ENCODE results near the gene DAB2IP.

DNA sequence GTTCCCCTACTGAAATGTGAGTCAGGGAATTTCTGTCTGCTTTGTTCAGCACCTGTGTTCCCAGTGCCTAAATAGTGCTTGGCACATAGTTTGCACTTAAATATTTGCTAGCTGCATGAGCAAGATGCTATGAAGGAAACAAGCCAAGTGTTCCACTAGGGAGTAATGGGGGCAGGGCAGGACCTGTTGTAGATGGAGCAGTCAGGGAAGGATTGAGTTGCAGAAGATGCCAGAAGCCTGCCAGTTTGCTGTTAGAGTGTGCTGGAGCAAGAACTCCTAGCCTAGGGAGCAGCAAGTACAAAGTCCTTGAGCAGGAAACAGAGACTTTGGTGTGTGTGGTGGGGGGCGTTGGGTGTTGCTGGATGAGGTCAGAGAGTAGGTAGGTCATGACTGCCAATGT, 87.5 kb downstream of the DAB2IP start:
- TF ChIP-seq, protein P1, sequence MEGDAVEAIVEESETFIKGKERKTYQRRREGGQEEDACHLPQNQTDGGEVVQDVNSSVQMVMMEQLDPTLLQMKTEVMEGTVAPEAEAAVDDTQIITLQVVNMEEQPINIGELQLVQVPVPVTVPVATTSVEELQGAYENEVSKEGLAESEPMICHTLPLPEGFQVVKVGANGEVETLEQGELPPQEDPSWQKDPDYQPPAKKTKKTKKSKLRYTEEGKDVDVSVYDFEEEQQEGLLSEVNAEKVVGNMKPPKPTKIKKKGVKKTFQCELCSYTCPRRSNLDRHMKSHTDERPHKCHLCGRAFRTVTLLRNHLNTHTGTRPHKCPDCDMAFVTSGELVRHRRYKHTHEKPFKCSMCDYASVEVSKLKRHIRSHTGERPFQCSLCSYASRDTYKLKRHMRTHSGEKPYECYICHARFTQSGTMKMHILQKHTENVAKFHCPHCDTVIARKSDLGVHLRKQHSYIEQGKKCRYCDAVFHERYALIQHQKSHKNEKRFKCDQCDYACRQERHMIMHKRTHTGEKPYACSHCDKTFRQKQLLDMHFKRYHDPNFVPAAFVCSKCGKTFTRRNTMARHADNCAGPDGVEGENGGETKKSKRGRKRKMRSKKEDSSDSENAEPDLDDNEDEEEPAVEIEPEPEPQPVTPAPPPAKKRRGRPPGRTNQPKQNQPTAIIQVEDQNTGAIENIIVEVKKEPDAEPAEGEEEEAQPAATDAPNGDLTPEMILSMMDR (IDR thresholded peaks at IDR 0.05): no peak
- TF ChIP-seq EZH2 (IDR thresholded peaks at IDR 0.05): no peak
- no peak for TF ChIP-seq EZH2phosphoT487 (IDR thresholded peaks at IDR 0.05)

All from neural progenitor cell (in vitro differentiated cells).